HG02884 (cell line): ENCODE results near the gene LILRA6.
"Not testable (repeated sequence)": the region's sequence is repeated elsewhere in the genome, so short reads cannot be mapped to it uniquely, and the experiment has no call there.

ENCODE experiments used
- ATAC-seq: cut with Tn5 transposase; IDR thresholded peaks from one replicate; pipeline ENCODE4 v1.9.1; 2021; ENCODE audit warnings: mild to moderate bottlenecking, moderate library complexity; ENCODE audit not compliant: unreplicated experiment

The LILRA6 gene

DNA sequence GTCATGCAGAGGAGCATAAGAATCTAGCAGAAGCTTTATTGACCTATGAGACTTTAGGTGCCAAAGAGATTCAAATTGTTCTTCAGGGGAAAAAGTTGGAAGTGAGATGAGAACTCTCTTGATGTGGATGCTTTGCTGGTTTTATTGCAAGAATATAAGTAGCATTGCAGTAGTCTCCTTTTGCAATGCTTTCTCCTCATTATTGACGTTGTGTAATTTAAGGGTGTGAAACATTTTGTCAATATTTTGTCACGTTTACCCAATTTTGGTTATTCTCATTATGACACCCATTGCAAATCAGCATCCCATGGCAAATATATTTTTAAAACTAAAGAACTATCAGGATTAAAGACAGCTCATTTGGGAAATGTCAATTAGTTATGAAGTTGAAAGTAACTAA is 26.3 kb upstream of the LILRA6 start:
- ATAC-seq, result no peak

DNA sequence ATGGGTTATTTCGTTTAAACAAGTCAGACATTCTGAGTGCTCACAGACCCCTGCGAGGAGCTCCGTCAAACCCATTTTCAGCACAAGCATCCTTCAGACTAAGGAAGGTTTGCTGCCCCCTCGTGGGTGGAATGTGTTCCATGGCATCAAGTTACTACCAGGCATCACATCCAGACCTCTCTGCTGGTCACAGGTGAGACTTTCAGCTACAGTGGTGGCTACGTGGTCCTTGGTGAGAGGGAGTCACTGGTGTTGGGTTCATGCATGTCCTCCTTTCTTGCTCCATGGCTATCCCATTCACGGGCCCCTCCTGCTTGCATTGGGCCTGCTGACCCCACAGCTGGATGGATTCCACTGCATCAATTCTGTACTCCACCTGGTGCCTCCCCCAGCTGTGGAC is 23.5 kb upstream of the LILRA6 start:
- ATAC-seq, result no peak

DNA sequence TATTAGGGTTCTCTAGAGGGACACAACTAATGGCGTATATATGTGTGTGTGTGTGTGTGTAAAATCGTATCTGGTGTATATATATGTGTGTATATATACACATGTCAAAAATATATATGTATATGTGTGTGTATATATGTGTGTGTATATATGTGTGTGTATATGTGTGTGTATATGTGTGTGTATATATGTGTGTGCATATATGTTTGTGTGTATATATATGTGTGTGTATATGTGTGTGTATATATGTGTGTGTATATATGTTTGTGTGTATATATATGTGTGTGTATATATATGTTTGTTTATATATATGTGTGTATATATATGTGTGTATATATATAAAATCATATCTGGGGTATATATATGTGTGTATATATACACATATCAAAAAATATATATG is 19.9 kb upstream of the LILRA6 start:
- ATAC-seq, result no peak

DNA sequence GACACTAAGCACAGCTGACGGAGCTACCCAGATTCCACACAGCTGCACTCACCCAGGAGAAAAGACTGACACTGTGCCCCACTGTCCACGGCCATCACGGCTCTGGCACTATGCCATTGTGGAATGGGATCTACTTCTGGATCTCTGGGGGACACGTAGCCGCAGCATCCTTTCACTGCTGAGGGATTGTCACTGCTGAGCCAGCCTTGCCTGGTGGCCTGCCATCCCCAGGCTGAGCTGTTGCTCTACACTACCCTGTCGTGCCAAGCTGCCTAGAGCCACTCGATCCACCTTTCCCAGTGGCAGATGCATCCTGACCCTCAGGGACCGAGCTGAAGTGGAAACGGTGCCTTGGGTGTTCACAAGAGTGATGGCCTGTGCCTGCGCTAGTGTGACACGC is 19.5 kb upstream of the LILRA6 start:
- ATAC-seq, result no peak

DNA sequence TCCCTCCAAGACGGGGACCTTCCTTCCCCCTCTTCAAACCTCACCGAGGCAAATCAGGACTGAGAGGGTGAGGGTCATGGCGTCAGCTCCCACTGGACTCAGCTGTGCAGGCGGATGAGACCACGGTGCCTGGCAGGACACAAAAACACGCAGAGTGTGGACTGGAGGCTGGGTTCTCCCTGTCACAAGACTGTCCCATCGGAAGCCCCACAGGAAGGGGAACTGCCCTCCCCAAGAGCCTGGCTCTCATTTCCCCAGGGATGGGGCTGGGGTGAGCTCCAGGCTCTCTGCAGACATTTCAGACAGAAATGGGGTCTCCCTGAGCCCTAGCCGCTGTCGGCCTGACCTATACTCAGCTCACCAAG is 14.5 kb upstream of the LILRA6 start, which contains the start of gene LILRB5:
TSS of gene LILRB5 (minus strand) at position 158 of the 365 bp plus-strand sequence. CDS start at position 78, 80 bp downstream.
- no peak for ATAC-seq

DNA sequence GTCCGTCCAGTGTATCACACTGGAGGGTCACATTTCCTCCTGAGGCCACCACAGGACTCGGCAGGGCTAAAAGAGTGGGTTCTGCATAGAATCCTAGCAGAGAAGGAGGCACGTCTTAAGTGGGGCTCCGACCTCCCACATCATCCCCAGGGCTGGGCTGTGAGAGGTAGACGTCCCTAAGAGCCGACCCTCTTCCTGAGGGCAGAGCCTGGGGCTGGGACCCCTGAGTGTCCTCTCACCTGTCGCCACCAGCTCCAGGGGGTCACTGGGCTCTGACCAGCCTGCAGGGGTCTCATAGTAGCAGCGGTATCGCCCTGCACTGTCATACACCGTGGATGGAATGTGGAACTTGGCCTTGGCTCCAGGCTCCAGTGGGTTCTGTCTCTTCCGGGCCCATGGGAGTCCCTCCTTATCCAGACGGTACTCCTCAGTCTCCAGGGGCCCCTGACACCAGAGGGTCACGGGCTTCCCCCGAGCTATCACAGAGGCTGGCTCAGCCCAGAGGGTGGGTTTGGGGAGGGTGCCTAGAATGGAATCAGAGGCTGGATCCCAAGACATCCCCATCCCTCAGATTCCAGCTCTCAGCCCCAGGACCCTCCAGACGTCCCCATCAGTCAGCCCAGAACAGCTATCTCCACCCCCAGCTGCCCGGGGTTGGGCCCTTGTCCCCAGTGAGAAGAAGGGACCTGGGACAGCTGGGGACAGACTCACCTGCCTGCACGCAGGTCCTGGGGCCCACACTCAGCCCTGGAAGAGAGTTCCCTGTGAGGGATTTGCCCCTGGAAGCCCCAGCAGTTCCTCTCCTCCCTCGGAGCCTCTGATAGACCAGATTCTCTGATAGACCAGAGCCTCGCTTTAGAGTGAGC is 13.9 kb upstream of the LILRA6 start:
- ATAC-seq, result no peak

DNA sequence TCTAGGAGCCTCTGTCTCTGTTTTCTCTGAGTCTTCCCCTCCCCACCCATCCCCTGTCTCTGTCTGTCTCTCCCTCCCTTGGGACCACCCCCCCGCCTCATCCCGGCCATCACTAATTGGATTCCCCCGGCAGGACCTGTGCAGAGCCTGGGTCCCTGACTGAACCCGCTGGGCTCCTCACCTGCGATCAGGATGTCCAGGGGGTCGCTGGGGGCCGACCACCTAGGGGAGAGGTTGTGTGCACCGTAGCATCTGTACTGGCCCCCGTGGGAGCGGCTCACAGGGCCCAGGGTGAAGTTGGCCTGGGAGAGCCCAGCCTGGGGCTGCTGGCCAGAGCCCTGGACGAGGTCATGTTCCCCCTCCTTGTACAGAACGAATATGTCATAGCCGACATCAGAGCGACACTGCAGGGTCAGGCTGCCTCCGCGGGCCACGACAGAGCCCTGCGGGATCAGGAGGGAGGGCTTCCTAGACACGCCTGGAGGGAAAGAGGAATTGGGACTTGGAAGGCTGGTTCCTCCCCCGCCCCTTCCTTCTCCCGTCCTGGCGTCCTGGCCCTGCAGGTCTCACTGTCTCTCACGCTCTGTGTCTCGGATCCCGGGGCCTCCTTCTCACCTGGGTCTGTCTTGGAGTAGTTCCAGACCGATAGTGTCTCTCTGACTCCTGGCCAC is 12.7 kb upstream of the LILRA6 start:
- ATAC-seq, result no peak

DNA sequence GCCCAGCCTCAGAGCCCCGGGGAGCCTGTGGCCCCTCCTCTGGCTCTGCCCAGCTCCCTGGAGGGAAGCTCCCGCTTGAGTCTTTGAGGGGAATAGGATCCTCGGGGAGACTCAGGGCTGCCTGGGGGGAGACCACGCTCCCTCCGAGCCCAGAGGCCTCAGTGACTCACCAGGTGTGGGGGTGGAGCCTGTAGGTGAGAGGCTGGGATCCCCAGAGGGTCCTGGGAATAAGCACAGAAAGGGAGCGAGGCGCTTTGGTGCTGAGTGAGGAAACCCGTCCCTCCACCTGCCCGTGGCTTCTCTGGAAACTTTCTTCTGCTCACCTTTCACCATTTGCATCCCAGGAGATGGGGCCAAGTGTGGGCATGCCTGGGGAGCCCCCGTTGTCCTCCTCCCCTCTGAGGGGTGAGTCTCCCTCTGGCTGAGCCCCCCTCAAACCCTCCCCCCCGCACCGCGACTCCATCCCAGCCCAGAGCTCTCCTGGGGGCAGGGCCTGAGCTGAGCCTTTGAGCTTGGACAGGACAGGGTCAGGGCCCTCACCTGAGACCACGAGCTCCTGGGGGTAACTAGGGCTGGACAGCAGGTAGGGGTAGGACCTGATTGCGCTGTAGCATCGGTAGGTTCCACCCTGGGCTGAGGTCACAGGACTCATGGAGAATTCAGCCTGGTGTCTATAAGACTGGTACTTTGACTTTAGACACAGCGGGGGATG is 11.8 kb upstream of the LILRA6 start:
- ATAC-seq, result no peak

DNA sequence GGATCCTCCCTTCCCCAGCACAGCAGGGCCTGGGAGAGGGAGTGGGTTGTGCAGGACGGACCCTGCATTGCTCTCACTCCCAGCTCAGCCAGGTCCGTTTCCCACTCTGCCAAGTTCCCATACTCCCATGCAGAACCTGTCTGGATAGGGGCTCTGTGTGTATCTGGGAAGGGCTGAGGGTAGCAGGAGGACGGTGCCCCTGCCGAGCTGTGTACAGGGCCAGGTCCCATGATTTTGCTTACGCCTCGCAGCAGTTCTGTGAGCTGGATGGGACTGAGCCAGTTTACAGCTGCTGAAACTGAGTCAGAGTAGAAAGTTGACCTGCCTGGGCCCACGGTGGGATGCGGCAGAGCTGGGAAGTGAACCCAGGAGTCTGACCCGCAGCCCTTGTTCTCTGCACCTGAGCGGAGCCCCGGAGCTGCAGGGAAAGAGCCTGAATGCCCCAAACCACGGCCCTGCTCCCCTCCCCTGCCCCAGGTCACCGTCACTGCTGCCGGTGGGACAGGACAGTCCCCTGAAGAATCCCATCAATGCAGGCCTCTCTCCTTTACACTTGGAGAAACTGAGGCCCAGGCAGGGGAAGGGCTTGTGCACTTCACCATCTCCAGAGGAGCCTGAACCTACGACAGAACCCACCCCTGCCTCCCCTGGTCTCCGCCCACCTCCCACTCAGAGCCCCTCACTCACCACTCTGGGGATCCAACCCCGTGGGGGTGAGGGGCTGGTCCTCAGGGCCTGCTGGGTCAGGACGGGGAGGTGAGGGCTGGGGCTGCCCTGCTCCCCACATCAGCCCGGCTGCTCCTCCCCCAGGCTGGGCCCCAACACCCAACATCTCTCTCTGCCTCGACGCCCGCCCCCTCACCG is 11.0 kb upstream of the LILRA6 start:
- no peak for ATAC-seq

DNA sequence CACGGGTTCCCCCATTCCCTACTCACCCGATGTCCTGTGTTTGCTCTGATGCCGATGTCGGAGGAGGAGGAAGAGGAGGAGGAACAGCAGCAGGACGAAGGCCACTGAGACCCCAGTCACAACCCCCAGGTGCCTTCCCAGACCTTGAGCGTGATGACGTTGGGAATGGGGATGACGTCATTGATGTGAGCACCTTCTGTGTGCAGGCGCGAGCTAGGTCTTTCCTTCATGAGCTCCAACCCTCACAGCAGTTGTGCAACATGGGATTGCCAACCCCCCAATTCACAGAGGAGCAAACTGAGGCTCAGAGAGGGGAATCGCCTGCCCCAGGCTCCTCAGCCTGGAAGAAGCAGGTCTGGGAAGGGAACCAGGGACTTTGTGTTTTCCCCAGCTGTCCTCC is 10.3 kb upstream of the LILRA6 start:
- no peak for ATAC-seq

DNA sequence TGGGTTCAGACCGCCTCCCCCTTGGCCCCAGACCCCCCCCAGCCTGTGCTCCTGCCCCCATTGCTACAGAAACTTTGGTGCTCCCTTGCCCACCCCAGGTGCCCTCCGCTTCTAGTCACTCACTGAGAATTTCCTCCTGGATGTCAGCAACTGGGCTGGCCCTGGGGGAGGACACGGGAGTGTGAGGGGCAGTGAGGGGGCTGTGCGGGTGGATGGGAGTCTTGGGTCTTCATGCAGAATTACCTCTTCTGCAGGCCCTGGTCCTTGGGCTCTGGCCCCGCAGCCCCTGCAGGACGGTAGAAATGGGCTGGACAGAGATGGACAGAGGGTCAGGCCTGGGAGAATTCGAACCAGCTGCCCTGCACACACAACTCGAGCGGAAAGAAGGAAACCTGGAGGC is 9.7 kb upstream of the LILRA6 start:
- no peak for ATAC-seq

DNA sequence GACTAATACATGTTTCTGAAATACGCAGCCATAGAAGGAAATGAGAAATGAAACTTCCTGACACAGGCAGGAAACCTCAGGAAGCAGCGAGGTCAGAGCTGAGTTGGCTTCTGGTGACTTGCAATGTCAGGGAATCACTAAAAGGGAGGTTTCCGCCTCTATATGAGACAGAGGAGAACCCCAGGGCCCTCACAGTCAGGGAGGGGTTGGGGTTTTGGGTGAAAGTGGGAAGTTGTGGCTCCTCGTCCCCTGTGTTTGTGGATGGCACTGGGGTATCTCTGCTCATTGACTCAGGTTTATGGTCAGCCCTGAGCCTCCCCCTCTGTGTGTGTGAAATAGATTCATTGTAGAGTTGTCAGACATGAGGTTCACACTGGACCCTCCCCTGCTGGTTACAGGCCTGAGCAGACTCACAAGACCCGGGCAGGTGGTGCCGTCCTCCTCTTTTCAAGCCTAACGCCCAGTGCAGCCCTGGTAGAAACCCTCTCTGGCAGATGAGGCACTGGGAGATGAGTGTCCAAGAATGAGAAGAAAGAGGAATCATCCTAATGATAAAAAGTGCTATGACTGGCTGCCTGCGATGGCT is 5.5 kb upstream of the LILRA6 start:
- no peak for ATAC-seq

DNA sequence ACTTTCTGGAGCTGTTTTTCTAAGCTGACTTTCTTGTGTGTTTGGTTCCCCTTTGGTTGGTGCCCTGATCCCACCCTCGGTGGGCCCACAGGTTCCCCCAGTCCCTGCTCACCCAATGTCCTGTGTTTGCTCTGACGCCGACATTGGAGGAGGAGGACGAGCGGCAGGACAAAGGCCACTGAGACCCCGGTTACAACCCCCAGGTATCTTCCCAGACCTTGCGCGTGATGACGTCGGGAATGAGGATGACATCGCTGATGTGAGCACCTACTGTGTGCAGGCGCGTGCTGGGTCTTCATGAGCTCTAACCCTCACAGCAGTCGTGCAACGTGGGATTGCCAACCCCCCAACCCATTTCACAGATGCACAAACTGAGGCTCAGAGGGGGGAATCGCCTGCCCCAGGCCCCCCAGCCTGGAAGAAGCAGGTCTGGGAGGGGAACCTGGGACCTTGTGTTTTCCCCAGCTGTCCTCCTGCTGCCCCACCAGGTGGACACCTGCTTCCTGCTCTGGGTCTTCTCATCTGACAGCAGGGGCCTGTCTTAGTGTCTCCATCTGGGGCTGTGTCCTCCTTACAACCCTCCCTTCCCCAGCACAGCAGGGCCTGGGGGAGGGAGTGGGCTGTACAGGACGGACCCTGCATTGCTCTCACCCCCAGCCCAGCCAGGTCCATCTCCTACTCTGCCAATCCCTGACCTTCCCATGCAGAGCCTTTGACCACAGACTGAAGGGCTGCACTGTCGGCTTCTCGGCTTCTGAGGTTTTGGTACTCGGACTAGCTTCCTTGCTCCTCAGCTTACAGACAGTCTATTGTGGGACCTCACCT is 4.7 kb upstream of the LILRA6 start:
- no peak for ATAC-seq

DNA sequence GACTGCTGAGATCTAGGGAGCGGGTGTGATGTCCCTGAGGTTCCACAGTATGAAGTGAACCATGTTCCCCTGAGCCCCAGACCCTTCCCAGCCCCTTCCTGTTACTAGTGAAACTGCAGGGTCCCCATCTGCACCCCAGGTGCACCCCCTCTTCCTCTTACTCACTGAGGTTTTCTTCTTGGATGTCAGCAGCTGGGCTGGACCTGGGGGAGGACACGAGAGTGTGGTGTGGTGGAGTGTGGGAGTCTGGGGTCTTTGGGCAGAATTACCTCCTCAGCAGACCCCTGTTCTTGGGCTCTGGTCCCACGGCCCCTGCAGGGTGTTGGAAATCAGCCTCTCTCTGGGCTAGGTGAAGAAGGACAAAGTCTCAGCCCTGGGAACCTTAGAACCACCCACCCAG is 3.3 kb upstream of the LILRA6 start:
- ATAC-seq, result no peak

DNA sequence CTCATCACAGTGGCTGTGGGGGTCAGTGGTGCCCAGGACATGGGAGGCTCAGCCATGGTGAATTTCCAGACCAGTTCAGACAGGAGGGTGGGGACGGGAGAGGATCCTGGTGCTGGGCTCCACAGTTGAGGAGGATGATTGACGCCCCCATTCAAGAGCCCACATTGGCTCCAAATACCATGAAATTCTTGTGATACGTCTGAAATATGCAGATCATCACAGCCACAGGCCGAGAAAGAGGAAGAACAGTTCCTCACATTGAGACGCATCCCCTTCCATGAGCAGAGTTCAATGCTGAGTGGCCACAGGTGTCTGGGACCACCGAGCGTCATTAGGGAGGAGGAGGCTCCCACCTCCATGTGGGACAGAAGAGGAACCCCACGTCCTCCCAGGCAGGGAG is 1.2 kb upstream of the LILRA6 start:
- not testable (repeated sequence) for ATAC-seq

DNA sequence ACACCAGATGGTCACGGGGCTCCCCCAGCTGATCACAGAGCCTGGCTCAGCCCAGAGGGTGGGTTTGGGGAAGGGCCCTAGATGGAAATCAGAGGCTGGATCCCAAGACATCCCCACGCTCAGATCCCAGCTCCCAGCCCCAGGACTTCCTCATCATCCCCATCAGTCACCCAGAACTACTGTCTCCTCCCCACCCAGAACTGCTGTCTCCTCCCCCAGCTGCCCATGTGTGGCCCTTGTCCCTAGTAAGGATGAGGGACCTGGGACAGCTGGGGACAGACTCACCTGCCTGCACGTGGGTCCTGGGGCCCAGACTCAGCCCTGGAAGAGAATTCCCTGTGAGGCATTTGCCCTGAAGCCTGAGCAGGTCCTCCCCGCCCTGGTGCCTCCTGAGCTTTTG is 356 bp downstream of the LILRA6 start:
- ATAC-seq, result not testable (repeated sequence)

DNA sequence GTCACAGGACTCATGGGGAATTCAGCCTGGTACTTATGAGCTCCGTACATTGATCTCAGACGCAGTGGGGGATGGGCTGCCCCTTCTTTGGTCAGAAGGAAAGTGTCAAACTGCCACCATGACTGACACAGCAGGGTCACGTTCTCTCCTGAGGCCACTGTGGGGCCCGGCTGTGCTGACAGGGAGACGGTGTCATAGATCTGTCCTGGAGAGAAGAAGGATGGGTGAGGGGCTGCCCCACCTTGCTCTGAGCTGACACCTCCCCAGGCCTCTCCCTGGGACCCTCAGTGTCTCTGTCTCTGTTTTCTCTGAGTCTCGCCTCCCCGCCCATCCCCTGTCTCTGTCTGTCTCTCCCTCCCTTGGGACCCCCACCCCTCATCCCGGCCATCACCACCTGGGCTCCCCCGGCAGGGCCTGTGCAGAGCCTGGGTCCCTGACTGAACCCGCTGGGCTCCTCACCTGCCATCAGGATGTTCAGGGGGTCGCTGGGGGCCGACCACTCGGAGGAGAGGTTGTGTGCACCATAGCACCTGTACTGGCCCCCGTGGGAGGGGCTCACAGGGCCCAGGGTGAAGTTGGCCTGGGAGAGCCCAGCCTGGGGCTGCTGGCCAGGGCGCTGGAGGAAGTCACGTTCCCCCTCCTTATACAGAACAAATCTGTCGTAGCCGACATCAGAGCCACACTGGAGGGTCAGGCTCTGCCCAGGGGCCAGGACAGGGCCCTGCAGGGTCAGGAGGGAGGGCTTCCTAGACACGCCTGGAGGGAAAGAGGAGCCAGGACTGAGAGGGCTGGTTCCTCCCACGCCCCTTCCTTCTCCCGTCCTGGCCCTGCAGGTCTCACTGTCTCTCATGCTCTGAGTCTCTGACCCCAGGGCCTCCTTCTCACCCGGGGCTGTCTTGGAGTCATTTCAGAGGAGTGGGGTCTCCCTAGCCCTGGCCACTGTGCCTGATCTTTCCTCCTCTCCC is 1.9 kb downstream of the LILRA6 start:
- ATAC-seq, result not testable (repeated sequence)
